Activated effector memory CD4-positive, alpha-beta T cell treated with Interleukin-2 at 50 U/mL for 16 hours (primary cell): ENCODE measurements around the gene DOCK4.
A peak's percentile ranks its signal among the peaks of the same experiment; 100 is the strongest.

Source experiments
- DNase-seq: peaks from one replicate; pipeline ENCODE4 v3.0.0-alpha.2; 2020

DOCK4 gene

DNA sequence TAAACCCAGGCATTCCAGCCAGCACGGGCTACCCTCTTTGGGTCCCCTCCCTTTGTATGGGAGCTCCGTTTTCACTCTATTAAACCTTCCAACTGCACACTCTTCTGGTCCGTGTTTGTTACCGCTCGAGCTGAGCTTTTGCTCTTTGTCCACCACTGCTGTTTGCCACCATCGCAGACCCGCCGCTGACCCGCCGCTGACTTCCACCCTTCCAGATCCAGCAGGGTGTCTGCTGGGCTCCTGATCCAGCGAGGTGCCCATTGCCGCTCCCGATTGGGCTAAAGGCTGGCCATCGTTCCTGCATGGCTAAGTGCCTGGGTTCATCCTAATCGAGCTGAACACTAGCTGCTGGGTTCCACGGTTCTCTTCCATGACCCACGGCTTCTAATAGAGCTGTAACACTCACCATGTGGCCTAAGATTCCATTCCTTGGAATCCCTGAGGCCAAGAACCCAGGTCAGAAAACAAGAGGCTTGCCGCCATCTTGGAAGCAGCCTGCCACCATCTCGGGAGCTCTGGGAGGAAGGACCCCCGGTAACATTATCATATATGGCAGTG is 14.8 kb upstream of the DOCK4 start:
- no peak for DNase-seq

DNA sequence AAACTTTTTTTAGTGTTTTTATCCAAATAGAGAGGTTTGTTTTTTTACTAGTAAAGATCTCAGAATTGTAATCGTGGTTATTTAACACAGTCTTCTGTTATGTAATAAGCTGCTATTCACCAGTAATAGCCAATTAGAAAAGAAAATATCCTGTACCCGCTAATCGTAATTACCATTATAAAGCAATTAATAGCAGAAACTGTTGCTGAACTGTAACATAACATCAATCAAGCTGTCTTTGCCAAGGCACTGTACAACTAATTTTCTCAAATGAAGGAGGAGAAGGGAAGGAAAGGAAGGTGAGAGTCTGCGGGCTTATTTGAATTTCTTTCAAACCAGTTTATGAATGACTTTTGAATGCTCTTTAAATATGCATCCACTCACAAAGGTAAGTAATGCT is 9.6 kb upstream of the DOCK4 start:
- no peak for DNase-seq

DNA sequence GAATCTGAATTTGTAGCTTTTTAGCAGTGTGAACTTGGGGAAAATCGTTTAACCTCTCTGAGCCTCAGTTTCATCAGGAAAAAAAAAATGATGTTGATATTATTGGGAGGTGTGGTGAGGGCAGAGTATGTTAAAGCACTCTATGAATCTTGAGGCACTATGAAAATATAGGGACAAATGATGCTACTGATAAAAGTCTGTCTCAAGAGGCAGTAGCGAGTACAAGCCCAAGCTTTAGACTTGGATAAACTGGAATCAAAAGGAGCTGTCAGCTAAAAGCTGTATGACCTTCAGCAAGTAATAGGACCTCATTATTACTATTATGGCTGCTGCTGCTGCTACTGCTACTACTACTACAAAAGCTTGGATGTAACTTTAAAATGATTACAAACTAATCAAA is 8.7 kb upstream of the DOCK4 start:
- DNase-seq: no peak

GRCh38 chr7:112214268-112214667 is 8.1 kb upstream of the DOCK4 start:
- DNase-seq: no peak

- DNase-seq: no peak
Observed at GRCh38 chr7:112213735-112214134, 7.5 kb upstream of the DOCK4 start.

DNA sequence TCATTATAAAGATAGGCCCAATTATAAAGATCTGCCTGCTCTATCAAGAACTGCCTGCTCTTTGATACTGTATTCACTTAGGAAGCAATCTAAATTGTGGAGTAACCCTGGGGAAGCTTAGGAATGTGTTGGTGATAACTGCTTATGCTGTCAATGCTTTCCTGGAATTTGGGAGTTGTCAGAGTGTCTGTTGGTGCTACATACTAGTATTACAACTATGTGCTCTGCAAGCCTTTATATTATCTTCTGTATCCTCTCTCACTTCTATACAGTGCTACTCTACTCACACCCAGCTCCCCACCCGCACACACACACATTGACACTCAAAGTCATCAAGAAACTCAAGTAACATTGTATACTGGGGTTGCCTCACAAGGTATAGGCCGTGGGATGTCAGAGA is 6.4 kb upstream of the DOCK4 start:
- DNase-seq: no peak

GRCh38 chr7:112211348-112211907 is 5.2 kb upstream of the DOCK4 start:
- no peak for DNase-seq

- no peak for DNase-seq
Observed at GRCh38 chr7:112207765-112208164, 1.6 kb upstream of the DOCK4 start.

DNA sequence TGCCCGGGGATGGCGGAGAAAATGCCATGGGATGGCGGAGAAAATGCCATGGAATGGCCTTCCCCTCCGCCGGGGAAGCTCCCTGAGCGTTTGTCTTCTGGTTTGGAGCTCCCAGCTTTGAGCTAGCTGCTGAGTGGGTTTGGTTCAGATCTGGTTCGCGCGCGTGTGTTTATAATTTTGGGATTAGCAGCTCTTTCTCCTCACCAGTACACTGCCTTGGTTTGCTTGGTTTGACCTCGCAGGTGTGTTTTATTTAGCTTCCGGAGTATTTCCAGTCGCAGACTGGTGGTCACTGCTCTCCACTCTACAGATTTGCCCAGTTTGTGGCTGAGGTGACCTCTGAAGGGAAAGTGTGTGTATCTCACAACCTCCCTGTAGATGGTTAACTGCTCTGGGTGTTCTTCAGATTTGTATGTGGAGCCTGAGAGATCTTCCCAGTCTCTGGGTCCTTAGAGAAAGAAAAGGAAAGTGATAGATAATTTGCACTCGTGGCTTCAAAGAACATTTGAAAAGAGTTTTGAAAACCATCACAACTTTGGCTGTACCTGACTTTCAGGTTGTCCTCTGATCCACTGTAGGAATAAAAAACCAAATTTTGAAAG is 893 bp upstream of the DOCK4 start:
- DNase-seq: no peak

- DNase-seq: peak; percentile 15
Observed at GRCh38 chr7:112205343-112206237, 609 bp downstream of the DOCK4 start.

GRCh38 chr7:112204499-112205342 is 1.5 kb downstream of the DOCK4 start:
- DNase-seq: no peak

DNA sequence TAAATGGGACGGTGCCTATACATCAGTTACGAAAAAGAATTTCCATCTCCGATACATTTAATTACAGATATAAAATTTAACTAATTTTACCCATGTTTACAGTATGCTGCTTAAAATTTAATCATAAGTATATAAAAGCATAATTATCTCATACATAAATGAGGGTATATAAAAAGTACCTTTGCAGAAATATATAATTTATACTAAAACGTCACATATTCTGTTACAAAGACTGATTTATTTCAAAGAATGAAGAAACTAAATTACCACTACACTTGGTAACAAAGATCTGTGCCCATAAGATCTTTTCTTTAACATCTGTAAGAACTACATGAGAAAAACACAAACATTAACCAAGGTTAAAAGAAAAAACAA is 2.8 kb downstream of the DOCK4 start:
- DNase-seq: no peak

DNA sequence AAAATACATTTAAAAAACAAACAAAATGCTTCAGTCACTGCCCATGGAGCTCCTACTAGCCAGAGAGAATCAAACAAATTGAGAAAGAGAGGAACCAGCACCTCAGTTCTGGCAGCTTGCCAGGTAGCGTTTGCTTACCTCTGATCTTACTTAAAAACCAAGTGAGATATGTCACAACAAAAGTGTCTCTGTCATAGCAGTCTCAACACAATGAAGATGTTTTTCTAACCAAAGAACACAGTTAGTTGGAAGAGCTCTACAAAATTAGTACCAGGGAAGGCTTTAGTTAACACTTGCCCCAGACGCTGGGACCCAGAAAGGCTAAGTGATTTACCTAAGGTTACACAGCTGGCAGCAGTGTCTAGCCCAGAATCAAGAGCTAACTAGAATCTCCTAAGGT is 3.4 kb downstream of the DOCK4 start:
- DNase-seq: no peak

DNA sequence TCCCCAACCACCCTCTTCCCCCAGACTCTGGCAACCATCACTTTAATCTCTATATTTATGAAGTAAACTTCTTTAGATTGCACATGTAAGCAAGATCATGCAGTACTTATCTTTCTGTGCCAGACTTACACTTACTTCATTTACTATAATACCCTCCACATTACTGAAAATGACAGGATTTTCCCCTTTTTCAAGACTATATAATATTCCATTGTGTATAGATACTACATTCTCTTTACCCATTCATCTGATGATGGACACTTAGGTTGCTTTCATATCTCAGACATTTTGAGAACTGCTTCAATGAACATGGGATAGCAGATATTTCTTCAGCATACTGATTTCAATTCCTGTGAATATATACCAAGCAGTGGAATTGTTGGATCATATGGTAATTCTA is 4.4 kb downstream of the DOCK4 start:
- no peak for DNase-seq

- no peak for DNase-seq
Observed at GRCh38 chr7:112201411-112201810, 4.8 kb downstream of the DOCK4 start.

- DNase-seq: no peak
Observed at GRCh38 chr7:112199672-112200071, 6.5 kb downstream of the DOCK4 start.

- DNase-seq: no peak
Observed at GRCh38 chr7:112199035-112199655, 7.1 kb downstream of the DOCK4 start.

- DNase-seq: no peak
Observed at GRCh38 chr7:112197322-112197721, 8.9 kb downstream of the DOCK4 start.

DNA sequence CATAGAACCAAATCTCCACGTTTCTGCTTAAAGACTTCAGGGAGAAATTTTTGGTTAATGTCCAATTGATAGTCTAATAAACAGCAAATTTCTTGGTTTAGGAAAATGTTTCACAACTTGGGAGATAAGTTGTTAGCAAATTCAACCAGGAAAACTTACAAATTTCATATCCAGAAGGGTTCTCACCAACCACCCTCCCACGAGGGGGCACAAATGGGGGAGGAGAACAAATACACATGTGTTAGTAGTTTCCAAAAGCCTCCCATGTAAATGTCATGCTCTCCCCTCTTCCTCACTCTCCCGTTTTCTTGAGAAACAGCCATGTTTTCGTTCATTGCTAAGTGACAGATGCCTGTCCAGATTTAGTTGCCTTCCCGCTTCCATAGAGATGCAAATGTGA is 10.5 kb downstream of the DOCK4 start:
- no peak for DNase-seq

DNA sequence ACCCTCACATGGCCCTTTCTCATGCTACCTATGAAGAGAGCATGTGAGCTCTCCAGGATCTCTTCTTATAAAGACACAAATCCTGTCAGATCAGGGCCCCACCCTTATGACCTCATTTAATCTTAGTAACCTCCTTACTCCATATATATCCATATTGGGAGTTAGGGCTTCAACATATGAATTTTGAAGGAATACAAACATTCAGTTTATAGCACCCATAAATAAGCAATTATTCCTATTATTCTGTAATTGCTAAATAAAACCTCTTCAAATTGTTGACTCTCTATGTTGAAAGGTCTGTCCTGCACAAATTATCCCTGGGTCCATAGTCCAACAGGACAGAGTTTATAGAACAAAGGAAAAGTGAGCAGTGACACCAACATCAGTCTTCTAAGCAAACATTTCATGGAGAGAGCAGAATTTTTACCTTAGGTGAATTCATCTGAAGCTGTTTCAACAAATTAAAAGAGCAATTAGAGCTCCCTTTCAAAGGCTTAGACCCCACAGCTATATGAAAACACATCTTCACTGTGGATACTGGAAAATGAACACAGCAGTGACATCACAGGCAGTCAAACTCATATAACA is 12.2 kb downstream of the DOCK4 start:
- DNase-seq: no peak

DNA sequence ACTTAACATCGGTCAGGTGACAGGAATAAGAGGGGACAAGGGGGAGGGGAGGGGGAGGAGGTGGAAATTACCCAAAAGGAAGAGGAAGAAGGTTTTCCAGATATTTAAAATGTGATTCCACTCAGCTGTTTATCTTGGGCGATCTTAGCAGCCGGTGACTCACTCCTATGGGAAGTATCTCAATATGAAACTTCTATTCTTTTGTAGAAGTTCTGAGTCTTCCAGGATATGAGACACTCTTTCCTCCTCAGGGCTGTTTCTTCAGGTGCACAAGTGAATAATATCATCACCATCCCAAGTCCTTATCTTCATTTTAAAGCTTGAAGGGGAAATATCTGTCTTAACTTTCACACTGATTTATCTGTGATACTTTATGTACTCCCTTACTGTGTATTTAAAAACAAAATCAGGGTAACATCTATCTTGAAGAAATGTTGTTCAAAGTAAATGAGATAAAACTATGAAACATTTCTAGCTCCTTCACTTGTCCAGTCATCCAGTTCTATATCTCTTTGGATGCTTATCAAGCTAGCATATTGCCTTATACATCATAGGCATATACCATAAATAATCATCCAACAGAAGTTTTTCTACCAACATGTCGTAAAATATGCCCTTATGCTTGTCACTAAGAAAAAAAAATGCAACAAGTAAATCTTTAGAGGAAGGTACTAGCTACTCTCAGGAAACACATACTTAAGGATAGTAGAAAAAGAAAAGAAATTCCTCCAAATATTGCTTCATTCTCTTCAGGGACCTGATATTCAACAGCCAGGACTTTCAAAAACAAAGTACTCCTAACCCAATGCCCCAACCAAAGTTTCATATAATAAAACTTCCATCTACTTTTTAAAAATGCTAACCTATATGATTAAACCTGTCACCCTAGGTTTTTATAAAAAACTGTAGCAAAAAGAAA is 13.7 kb downstream of the DOCK4 start:
- DNase-seq: no peak
